ENCODE measurements around the gene EXOSC2.

DNA sequence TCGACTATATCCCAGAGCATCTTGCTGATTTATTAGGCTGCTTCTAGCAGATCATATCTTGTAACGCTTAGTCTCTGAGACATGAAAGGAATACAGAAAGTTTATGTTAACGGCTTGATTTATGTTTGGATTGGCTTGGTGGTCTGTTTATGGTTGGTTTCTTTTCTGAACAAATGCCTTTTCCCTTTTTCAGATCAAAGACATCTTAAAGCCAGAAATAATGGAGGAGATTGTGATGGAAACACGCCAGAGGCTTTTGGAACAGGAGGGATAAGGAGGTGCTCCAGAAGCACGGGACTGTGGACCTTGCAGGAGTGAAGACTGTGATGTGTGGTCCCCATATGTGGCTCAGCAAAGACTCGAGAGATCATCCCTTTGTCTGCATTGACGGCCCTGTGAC is 9.9 kb downstream of the EXOSC2 start:
- no peak for TF ChIP-seq CTCF (conservative IDR thresholded peaks at IDR 0.05)
- TF ChIP-seq EZH2 (IDR thresholded peaks at IDR 0.05; ENCODE audit: low read depth): no peak
